Activated T-cell treated with anti-CD3 and anti-CD28 coated beads, Interleukin-2, amount 50 U/mL, for 72 hours (primary cell): Measurements from ENCODE around the gene CTXN1. TPM values are rescaled to one million over a fixed set of nuclear protein-coding genes. Genes with fewer than 3 reads are reported as not detected.

ENCODE experiments used
- ATAC-seq, 2 donors: fragments of 150-1000 bp; cut with Tn5 transposase; replicated peaks in 1 of 2; 2 replicates each; pipeline ENCODE4 v1.10.0; 2021; ENCODE audit warnings: moderate library complexity in 2 of 2, mild to moderate bottlenecking in 1 of 2
- DNase-seq, 2 donors: peaks; one replicate each; pipeline ENCODE4 v3.0.0; 2021 to 2022; ENCODE audit warnings: mixed read lengths in 1 of 2
- H3K27ac Mint-ChIP-seq: one replicate; pipeline ENCODE4 v1.8.0; 2022; ENCODE audit warnings: mild to moderate bottlenecking, moderate library complexity, mixed read lengths
- H3K27me3 Mint-ChIP-seq: one replicate; pipeline ENCODE4 v1.8.0; 2022; ENCODE audit warnings: low read depth, mixed read lengths
- H3K36me3 Mint-ChIP-seq, 2 donors: one replicate each; pipeline ENCODE4 v1.8.0; 2022; ENCODE audit warnings: mixed read lengths in 2 of 2, mild to moderate bottlenecking in 1 of 2; ENCODE audit not compliant: insufficient read depth in 2 of 2
- H3K4me1 Mint-ChIP-seq: one replicate; pipeline ENCODE4 v1.8.0; 2022; ENCODE audit warnings: low read depth, mixed read lengths
- H3K4me3 Mint-ChIP-seq, 2 donors: one replicate each; pipeline ENCODE4 v1.8.0; 2022; ENCODE audit warnings: mild to moderate bottlenecking in 2 of 2, mixed read lengths in 2 of 2, moderate library complexity in 2 of 2
- H3K9me3 Mint-ChIP-seq, 2 donors: one replicate each; pipeline ENCODE4 v1.8.0; 2022; ENCODE audit warnings: mixed read lengths in 2 of 2
- total RNA-seq, 2 donors: library from RNA; stranded (reverse); gene quantifications; one replicate each; pipeline ENCODE4 v1.2.3, GENCODE V29; 2022

Gene CTXN1
- total RNA-seq, 2 donors from 2014 or later = 0.50 to 0.63 TPM

GRCh38 chr19:7904074-7905020 is 21.6 kb downstream of the CTXN1 start:
- Mint-ChIP-seq H3K9me3 (no peaks in the 10 kb centered on the region), H3K27ac (peak overlapping the region; percentile 96), H3K4me1 (peaks cover 43% of the 10 kb centered on the region), H3K4me3 (peak overlapping the region; percentile 92 to 96), H3K27me3 (no peaks in the 10 kb centered on the region), H3K36me3 (peaks cover 0 to 11% of the 10 kb centered on the region in 2 donors)
- peak; percentile 73 to 74 for DNase-seq
- peak; percentile 59 to 61 for ATAC-seq

GRCh38 chr19:7903244-7904073 is 22.5 kb downstream of the CTXN1 start, which contains the start of gene MAP2K7:
MAP2K7 (plus strand) TSS chr19:7903877; CDS start chr19:7903945, 68 bp downstream.
- no peaks in the 10 kb centered on the region for H3K9me3 Mint-ChIP-seq
- H3K27me3 Mint-ChIP-seq = no peaks in the 10 kb centered on the region
- peak; percentile 100 for DNase-seq
- peak within 1 kb of the TSS; percentile 96 for H3K27ac Mint-ChIP-seq
- peak within 1 kb of the TSS; percentile 92 to 96 for H3K4me3 Mint-ChIP-seq
- ATAC-seq = peak; percentile 79 to 82
- H3K4me1 Mint-ChIP-seq = peaks cover 43% of the 10 kb centered on the region
- H3K36me3 Mint-ChIP-seq = peaks cover 0 to 11% of the 10 kb centered on the region in 2 donors

- no peaks in the 10 kb centered on the region for H3K27me3 Mint-ChIP-seq
- H3K4me3 Mint-ChIP-seq = peak overlapping the region; percentile 92 to 93
- peaks cover 43% of the 10 kb centered on the region for H3K4me1 Mint-ChIP-seq
- peaks cover 0 to 11% of the 10 kb centered on the region in 2 donors for H3K36me3 Mint-ChIP-seq
- no peaks in the 10 kb centered on the region for H3K9me3 Mint-ChIP-seq
- peak overlapping the region; percentile 96 for H3K27ac Mint-ChIP-seq
- ATAC-seq (no peak), DNase-seq (no peak)
These were observed 23.1 kb downstream of the CTXN1 start for GRCh38 chr19:7902796-7903243.

DNA sequence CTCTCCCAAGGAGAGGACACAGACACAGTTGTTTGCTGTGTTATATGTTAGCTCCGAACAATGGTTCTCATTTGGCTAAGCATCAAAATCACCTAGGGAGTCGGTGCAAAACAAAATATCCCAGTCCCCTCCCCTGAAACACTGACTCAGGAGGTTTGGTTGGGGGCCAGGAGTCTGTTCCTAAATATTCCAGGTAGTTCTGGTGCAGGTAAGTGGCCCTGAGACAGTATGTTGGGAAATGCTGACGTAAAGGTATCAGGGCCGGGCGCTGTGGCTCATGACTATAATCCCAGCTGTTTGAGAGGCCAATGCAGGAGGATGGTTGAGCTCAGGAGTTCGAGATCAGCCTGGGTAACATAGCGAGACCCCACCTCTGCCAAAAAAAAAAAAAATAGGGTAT is 24.6 kb downstream of the CTXN1 start:
- Mint-ChIP-seq H3K27me3 (no peaks in the 10 kb centered on the region), H3K36me3 (peaks cover 0 to 11% of the 10 kb centered on the region in 2 donors), H3K4me1 (peaks cover 35% of the 10 kb centered on the region), H3K4me3 (no peak overlapping the region), H3K9me3 (no peaks in the 10 kb centered on the region), H3K27ac (no peak overlapping the region)
- ATAC-seq = no peak
- DNase-seq = no peak

GRCh38 chr19:7900931-7901330 is 25.0 kb downstream of the CTXN1 start:
- ATAC-seq (no peak), DNase-seq (no peak)
- Mint-ChIP-seq H3K4me1 (peaks cover 31% of the 10 kb centered on the region), H3K4me3 (no peak overlapping the region), H3K9me3 (no peaks in the 10 kb centered on the region), H3K36me3 (peaks cover 0 to 11% of the 10 kb centered on the region in 2 donors), H3K27me3 (no peaks in the 10 kb centered on the region), H3K27ac (no peak overlapping the region)

DNA sequence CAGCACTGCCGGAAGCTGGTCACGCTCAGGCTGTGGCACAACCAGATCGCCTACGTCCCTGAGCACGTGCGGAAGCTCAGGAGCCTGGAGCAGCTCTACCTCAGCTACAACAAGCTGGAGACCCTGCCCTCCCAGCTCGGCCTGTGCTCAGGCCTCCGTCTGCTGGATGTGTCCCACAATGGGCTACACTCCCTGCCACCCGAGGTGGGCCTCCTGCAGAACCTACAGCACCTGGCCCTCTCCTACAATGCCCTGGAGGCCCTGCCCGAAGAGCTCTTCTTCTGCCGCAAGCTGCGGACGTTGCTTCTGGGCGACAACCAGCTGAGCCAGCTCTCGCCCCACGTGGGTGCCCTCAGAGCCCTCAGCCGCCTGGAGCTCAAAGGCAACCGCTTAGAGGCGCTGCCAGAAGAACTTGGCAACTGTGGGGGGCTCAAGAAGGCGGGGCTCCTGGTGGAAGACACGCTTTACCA is 25.5 kb downstream of the CTXN1 start:
- H3K4me1 Mint-ChIP-seq = peaks cover 26% of the 10 kb centered on the region
- ATAC-seq (no peak), DNase-seq (no peak)
- no peak overlapping the region for H3K4me3 Mint-ChIP-seq
- H3K27me3 Mint-ChIP-seq = no peaks in the 10 kb centered on the region
- H3K9me3 Mint-ChIP-seq = no peaks in the 10 kb centered on the region
- H3K36me3 Mint-ChIP-seq = peaks cover 0 to 9% of the 10 kb centered on the region in 2 donors
- no peak overlapping the region for H3K27ac Mint-ChIP-seq

DNA sequence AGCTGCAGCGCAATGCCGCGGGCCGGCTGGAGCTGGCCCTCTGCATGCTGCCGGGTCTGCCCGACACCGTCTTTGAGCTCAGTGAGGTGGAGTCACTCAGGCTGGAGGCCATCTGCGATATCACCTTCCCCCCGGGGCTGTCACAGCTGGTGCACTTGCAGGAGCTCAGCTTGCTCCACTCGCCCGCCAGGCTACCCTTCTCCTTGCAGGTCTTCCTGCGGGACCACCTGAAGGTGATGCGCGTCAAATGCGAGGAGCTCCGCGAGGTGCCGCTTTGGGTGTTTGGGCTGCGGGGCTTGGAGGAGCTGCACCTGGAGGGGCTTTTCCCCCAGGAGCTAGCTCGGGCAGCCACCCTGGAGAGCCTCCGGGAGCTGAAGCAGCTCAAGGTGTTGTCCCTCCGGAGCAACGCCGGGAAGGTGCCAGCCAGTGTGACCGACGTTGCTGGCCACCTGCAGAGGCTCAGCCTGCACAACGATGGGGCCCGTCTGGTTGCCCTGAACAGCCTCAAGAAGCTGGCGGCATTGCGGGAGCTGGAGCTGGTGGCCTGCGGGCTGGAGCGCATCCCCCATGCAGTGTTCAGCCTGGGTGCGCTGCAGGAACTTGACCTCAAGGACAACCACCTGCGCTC is 26.1 kb downstream of the CTXN1 start:
- H3K27me3 Mint-ChIP-seq = no peaks in the 10 kb centered on the region
- no peak for ATAC-seq
- no peak for DNase-seq
- peaks cover 20% of the 10 kb centered on the region for H3K4me1 Mint-ChIP-seq
- no peak overlapping the region for H3K4me3 Mint-ChIP-seq
- H3K9me3 Mint-ChIP-seq = no peaks in the 10 kb centered on the region
- H3K36me3 Mint-ChIP-seq = peaks cover 0 to 6% of the 10 kb centered on the region in 2 donors
- no peak overlapping the region for H3K27ac Mint-ChIP-seq

GRCh38 chr19:7898967-7899366 is 27.0 kb downstream of the CTXN1 start:
- H3K36me3 Mint-ChIP-seq = peaks cover 0 to 2% of the 10 kb centered on the region in 2 donors
- DNase-seq = no peak
- no peaks in the 10 kb centered on the region for H3K9me3 Mint-ChIP-seq

DNA sequence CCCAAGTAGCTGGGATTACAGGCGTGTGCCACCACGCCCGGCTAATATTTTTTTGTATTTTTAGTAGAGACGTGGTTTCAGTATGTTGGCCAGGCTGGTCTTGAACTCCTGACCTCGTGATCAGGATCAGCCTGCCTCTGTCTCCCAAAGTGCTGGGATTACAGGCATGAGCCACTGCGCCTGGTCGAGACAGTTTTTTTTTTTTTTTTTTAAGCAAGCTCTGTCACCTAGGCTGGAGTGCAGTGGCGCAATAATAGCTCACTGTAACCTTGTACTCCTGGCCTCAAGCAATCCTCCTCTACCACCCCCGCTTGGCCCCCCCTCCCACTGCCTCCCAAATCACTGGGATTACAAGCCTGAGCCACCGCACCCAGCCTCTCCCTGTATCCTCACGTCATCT is 28.6 kb downstream of the CTXN1 start:
- Mint-ChIP-seq H3K4me3 (no peak overlapping the region), H3K27ac (no peak overlapping the region), H3K27me3 (peaks cover 5% of the 10 kb centered on the region), H3K9me3 (no peaks in the 10 kb centered on the region), H3K36me3 (no peaks in the 10 kb centered on the region), H3K4me1 (peaks cover 8% of the 10 kb centered on the region)
- no peak for DNase-seq
- no peak for ATAC-seq

More at GRCh38 chr19:7898967-7899366, 27.0 kb downstream of the CTXN1 start:
- Mint-ChIP-seq H3K27ac (no peak overlapping the region), H3K27me3 (peaks cover 4% of the 10 kb centered on the region), H3K4me1 (peaks cover 17% of the 10 kb centered on the region), H3K4me3 (no peak overlapping the region)
- no peak for ATAC-seq

GRCh38 chr19:7895565-7895964 is 30.4 kb downstream of the CTXN1 start:
- Mint-ChIP-seq H3K27me3 (peaks cover 5% of the 10 kb centered on the region), H3K4me3 (no peak overlapping the region), H3K36me3 (no peaks in the 10 kb centered on the region), H3K27ac (no peak overlapping the region), H3K4me1 (peaks cover 4% of the 10 kb centered on the region), H3K9me3 (no peaks in the 10 kb centered on the region)
- DNase-seq = no peak
- ATAC-seq = no peak

DNA sequence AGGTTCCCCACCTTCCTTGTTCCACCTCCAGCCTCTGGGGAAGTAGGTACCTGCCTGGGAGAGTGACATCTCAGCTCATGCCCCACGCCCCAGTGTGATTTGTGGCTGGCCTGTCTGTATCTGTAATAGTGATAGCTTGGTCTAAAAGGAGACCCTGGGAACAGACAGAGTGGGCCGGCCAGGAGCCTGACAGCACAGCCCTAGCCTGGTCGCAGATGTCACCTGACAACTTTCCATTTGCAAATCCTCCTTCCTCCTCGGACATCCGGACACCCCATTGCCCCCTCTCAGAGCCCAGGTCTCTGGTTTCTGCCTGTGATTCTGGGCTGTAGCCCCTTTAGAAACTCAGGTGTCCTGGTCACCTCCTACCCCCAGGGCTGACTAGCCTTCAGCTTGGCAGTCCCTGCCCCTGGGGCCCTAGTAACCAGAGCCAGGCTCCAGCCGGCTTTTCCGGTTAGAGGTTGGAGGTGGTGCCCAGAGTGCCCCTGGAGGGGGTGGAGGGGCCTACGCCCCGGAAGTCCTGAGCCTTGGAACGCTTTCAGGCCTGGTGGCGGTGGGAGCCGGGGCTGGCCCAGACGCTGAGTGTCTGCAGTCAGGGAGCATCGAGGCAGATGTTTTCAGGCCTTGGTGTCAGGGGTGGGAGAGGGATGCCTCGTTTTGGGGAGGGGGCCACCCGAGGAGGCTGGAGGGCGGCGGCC is 31.2 kb downstream of the CTXN1 start:
- H3K4me1 Mint-ChIP-seq = peaks cover 4% of the 10 kb centered on the region
- H3K36me3 Mint-ChIP-seq = no peaks in the 10 kb centered on the region
- no peak for ATAC-seq
- H3K9me3 Mint-ChIP-seq = no peaks in the 10 kb centered on the region
- H3K4me3 Mint-ChIP-seq = no peak overlapping the region
- H3K27me3 Mint-ChIP-seq = peaks cover 9% of the 10 kb centered on the region
- no peak overlapping the region for H3K27ac Mint-ChIP-seq
- no peak for DNase-seq
